Hepatocyte (in vitro differentiated cells): ENCODE results near the gene SHMT2. TPM values are rescaled to one million over a fixed set of nuclear protein-coding genes. Genes with fewer than 3 reads are reported as not detected.

Experiments used
- DNase-seq: peaks from one replicate; pipeline ENCODE4 v3.0.0-alpha.2; 2016; ENCODE audit warnings: low spot score
- H2AFZ ChIP-seq: fragments of 200-600 bp; sonication (generic); 2 replicates; pipeline ENCODE4 v1.6.0; 2016; ENCODE audit warnings: antibody characterized with exemption, mild to moderate bottlenecking
- H3K27ac ChIP-seq: fragments of 200-600 bp; sonication (generic); 2 replicates; pipeline ENCODE4 v1.5.1; 2016; ENCODE audit warnings: mild to moderate bottlenecking
- H3K27me3 ChIP-seq: fragments of 200-600 bp; sonication (generic); 2 replicates; pipeline ENCODE4 v1.6.1; 2016
- H3K36me3 ChIP-seq: fragments of 200-600 bp; sonication (generic); replicated peaks from 2 replicates; pipeline ENCODE4 v1.5.1; 2016; ENCODE audit warnings: low read depth; ENCODE audit not compliant: insufficient read depth
- H3K4me1 ChIP-seq: fragments of 200-600 bp; sonication (generic); 2 replicates; pipeline ENCODE4 v1.5.1; 2016; ENCODE audit warnings: mild to moderate bottlenecking, moderate library complexity; ENCODE audit not compliant: insufficient read depth
- H3K4me2 ChIP-seq: fragments of 200-600 bp; sonication (generic); 2 replicates; pipeline ENCODE4 v1.6.0; 2016
- H3K4me3 ChIP-seq: fragments of 200-600 bp; sonication (generic); 2 replicates; pipeline ENCODE4 v1.5.1; 2016; ENCODE audit warnings: mild to moderate bottlenecking
- H3K79me2 ChIP-seq: fragments of 200-600 bp; sonication (generic); 2 replicates; pipeline ENCODE4 v1.6.0; 2017; ENCODE audit warnings: mild to moderate bottlenecking
- H3K9me2 ChIP-seq: fragments of 200-600 bp; sonication (generic); replicated peaks from 2 replicates; pipeline ENCODE4 v1.6.0; 2017; ENCODE audit warnings: mild to moderate bottlenecking; ENCODE audit not compliant: insufficient read depth
- H3K9me3 ChIP-seq: fragments of 200-600 bp; sonication (generic); 2 replicates; pipeline ENCODE4 v1.5.1; 2016; ENCODE audit warnings: low read depth, mild to moderate bottlenecking
- H4K20me1 ChIP-seq: fragments of 200-600 bp; sonication (generic); 2 replicates; pipeline ENCODE4 v1.6.0; 2016; ENCODE audit warnings: mild to moderate bottlenecking; ENCODE audit not compliant: insufficient read depth, poor library complexity, severe bottlenecking
- CTCF ChIP-seq: fragments of 200-600 bp; sonication (generic); IDR thresholded peaks from 2 replicates; pipeline ENCODE4 v1.5.1; 2016; ENCODE audit warnings: antibody characterized with exemption, mild to moderate bottlenecking; ENCODE audit not compliant: poor library complexity
- EZH2 ChIP-seq: fragments of 200-600 bp; sonication (generic); IDR thresholded peaks from 2 replicates; pipeline ENCODE4 v1.6.1; 2016; ENCODE audit warnings: antibody characterized with exemption, mild to moderate bottlenecking, borderline replicate concordance
- EZH2phosphoT487 ChIP-seq: fragments of 200-600 bp; sonication (generic); IDR thresholded peaks from one replicate; pipeline ENCODE4 v1.6.1; 2018; ENCODE audit warnings: antibody characterized with exemption, mild to moderate bottlenecking, low read depth, moderate library complexity; ENCODE audit not compliant: unreplicated experiment, severe bottlenecking
- WGBS: methylation state at CpG from one replicate; pipeline ENCODE4 v1.1.6; 2016; ENCODE audit warnings: low lambda C conversion rate; ENCODE audit errors: missing lambda C conversion rate; 5-methylcytosine and 5-hydroxymethylcytosine counted together
- polyA plus RNA-seq: library from polyadenylated mRNA; unstranded; fragments of >200 nt; fragmentation: Nextera tagmentation; extraction: Ambion mirVana; gene quantifications from 2 replicates; pipeline ENCODE4 v1.2.1, GENCODE V29; 2016
- total RNA-seq: library from RNA; depleted of rRNA; stranded (reverse); fragments of >200 nt; gene quantifications from 2 replicates; pipeline ENCODE4 v1.2.3, GENCODE V29; 2014

SHMT2 gene
- total and polyA plus RNA-seq, 2 experiments from 2014 or later, result 126 to 168 TPM

- no peaks in the 10 kb centered on the region for H4K20me1 ChIP-seq
- H3K4me1 ChIP-seq, result no peaks in the 10 kb centered on the region
- no peak within 1 kb of the TSS for H3K4me3 ChIP-seq
- H3K36me3 ChIP-seq, result no peaks in the 10 kb centered on the region
- no peaks in the 10 kb centered on the region for H3K27me3 ChIP-seq
- TF ChIP-seq EZH2phosphoT487, result no peak
- H3K9me3 ChIP-seq, result no peaks in the 10 kb centered on the region
- 78% methylated on average over 7 of the region's 7 CpGs for WGBS
- H3K79me2 ChIP-seq, result no peaks in the 10 kb centered on the region
- H3K27ac ChIP-seq, result no peak within 1 kb of the TSS
- no peak within 1 kb of the TSS for H2AFZ ChIP-seq
- DNase-seq, result no peak
- no peaks in the 10 kb centered on the region for H3K9me2 ChIP-seq
- no peak within 1 kb of the TSS for H3K4me2 ChIP-seq
Measured at GRCh38 chr12:57250956-57251355, 21.4 kb downstream of the SHMT2 start, which contains the start of gene STAC3. Gene STAC3, minus strand, starts transcription at chr12:57251187. Its CDS starts 1,551 bp downstream, at chr12:57249636.

GRCh38 chr12:57254506-57255280 is 25.2 kb downstream of the SHMT2 start:
- DNase-seq, result no peak
- H3K4me3 ChIP-seq, result no peak overlapping the region
- H3K27ac ChIP-seq, result no peak overlapping the region
- no peaks in the 10 kb centered on the region for H3K4me1 ChIP-seq
- H3K36me3 ChIP-seq, result no peaks in the 10 kb centered on the region
- no peaks in the 10 kb centered on the region for H4K20me1 ChIP-seq
- TF ChIP-seq EZH2phosphoT487 (no peak), EZH2 (no peak), CTCF (no peak)
- no peaks in the 10 kb centered on the region for H3K27me3 ChIP-seq
- H3K9me2 ChIP-seq, result no peaks in the 10 kb centered on the region
- H3K79me2 ChIP-seq, result no peaks in the 10 kb centered on the region
- no peaks in the 10 kb centered on the region for H3K9me3 ChIP-seq
- H2AFZ ChIP-seq, result no peak overlapping the region
- 97% methylated on average over 13 of the region's 14 CpGs for WGBS
- no peak overlapping the region for H3K4me2 ChIP-seq

- H3K36me3 ChIP-seq, result no peaks in the 10 kb centered on the region
- H4K20me1 ChIP-seq, result no peaks in the 10 kb centered on the region
- no peak overlapping the region for H3K4me3 ChIP-seq
- H2AFZ ChIP-seq, result no peak overlapping the region
- no peak overlapping the region for H3K4me2 ChIP-seq
- no peak for DNase-seq
- no peaks in the 10 kb centered on the region for H3K79me2 ChIP-seq
- no peak for TF ChIP-seq CTCF
- TF ChIP-seq EZH2, result no peak
- no peak for TF ChIP-seq EZH2phosphoT487
- H3K4me1 ChIP-seq, result no peaks in the 10 kb centered on the region
- 96% methylated on average over 6 of the region's 6 CpGs for WGBS
- H3K9me2 ChIP-seq, result no peaks in the 10 kb centered on the region
- H3K9me3 ChIP-seq, result no peaks in the 10 kb centered on the region
- no peaks in the 10 kb centered on the region for H3K27me3 ChIP-seq
- H3K27ac ChIP-seq, result no peak overlapping the region
Measured at GRCh38 chr12:57255916-57256315, 26.4 kb downstream of the SHMT2 start.
